ENCODE data around the gene MED23.

MED23 gene

DNA sequence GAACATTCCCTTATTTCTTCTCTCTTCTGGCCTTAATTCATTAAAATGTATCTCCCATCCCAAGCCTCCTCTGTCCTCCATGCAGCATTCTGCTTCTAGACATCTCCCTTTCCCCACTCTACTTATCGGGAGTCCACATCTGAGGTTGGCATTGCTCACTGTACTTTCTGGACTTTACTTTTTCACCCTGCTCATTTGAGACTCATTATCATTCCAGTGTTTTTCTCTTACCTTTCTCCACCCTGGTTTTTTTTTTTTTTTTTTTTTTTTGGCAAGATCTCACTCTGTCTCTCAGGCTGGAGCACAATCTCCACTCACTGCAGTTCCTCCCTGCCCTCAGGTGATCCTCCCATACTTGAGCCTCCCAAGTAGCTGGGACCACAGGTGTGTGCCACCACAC, 13.5 kb upstream of the MED23 start:
- no peak for DNase-seq (ENCODE audit: low read depth)

DNA sequence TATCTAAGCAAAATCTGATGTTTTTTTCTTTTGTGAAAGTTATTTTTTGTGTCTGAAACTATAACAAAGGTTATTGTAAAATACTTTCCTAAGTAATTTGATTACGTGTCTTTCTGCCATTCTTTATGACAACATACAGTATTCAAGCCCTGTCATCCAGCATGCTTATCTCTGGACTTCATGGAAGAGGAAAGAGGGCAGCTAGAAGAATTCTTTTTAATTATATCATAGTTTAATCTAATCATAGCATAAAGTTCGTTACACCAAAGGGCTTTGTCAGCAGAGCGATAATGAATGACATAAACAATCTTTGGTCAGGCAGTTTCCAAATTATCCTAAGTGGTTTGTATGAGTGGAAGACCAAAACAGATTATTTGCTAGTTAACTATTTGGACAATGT, 12.5 kb upstream of the MED23 start:
- DNase-seq (ENCODE audit: low read depth), result no peak

- no peak for DNase-seq (ENCODE audit: low read depth)
Measured at GRCh38 chr6:131640100-131640499, 12.1 kb upstream of the MED23 start.

GRCh38 chr6:131638013-131638412, 10.0 kb upstream of the MED23 start:
- DNase-seq (ENCODE audit: low read depth), result no peak

- no peak for DNase-seq (ENCODE audit: low read depth)
Measured at GRCh38 chr6:131636880-131637792, 9.1 kb upstream of the MED23 start, which contains the start of gene ENPP3. Gene ENPP3, plus strand, starts transcription at chr6:131637302. Its CDS starts 83 bp downstream, at chr6:131637385.

DNA sequence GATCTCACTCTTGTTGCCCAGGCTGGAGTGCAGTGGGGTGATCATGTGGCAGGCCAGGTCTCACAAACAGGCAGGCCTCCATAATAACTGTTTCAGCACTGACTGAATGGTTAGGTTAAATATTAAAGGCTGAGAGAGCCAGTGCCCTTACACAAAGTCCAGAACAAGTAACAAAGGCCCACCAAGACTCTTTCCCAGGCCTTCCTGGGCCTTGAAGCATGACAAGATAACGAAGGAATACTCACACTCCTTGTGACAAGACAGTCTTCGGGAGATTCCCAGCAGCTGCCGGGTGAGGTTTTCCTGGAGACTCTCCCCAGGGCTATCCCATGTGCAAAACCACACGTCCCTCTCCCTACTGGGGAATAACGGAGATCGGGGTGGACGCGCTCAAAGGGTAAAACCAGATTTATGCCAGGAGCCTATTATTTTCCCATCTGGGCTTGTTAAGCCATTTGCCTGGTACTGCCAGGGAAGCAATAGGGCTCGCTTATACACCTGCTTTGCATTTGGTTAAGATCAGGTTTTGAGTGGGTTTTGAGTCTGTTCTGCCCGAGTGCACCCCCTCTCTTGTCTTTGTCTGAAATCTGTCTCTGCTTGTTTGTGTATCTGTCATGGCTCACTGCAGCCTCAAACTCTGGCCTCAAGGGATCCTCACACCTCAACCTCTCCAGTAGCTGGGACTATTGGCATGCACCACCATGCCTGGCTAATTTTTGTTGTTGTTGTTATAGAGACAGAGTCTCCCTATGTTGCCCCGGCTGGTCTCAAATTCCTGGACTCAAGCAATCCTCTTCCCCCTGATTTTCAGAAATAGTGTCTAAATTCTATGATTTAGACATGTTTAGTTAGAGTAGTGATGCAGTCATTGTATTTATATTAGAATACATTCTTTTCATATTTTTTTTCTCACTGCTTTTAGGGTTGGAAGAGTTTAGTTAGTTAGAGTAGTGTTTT, 7.6 kb upstream of the MED23 start:
- no peak for DNase-seq (ENCODE audit: low read depth)

GRCh38 chr6:131631625-131632289, 3.7 kb upstream of the MED23 start:
- DNase-seq (ENCODE audit: low read depth), result no peak

DNA sequence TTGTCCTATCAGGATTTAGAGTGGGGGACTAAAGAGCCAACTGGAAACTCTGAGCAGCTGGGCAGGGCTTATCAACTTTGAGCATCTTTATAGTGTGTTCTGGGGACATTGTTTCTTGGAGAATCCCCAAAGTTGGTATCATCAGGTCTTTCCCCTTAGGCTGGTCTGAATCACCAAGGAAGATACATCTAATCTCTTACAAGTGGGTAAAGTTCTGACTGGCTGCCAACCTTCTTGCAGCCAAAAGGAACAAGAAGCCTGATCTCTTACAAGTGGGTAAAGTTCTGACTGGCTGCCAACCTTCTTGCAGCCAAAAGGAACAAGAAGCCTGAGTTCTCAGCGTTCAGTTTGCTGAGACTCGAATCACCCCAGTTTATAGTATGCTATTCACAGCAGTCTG, 1.6 kb upstream of the MED23 start:
- no peak for DNase-seq (ENCODE audit: low read depth)

- DNase-seq (ENCODE audit: low read depth), result no peak
Measured at GRCh38 chr6:131628726-131629125, 684 bp upstream of the MED23 start.

DNA sequence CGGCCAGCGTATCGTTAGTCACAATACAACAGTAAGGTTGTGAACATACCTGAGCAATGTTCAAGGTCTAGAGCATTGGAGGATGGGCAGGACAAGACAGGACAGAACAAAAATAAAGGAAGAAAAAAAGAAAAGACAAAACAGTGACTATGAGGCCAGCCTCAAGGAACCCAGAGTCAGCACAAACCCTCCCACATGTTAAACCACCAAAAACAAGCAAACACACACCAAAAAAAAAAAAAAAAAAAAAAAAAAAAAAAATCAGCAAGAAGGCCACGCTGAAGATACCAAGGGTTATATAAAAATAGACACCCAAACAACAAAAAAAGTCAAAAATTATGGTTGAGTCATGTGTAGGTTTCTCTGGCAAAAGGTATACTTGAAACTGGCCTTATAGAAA, 12.8 kb downstream of the MED23 start:
- no peak for DNase-seq (ENCODE audit: low read depth)

GRCh38 chr6:131613296-131613925, 14.6 kb downstream of the MED23 start:
- no peak for DNase-seq (ENCODE audit: low read depth)

GRCh38 chr6:131602781-131603312, 25.2 kb downstream of the MED23 start:
- DNase-seq (ENCODE audit: low read depth), result no peak

GRCh38 chr6:131600716-131601115, 27.3 kb downstream of the MED23 start:
- DNase-seq (ENCODE audit: low read depth), result no peak

DNA sequence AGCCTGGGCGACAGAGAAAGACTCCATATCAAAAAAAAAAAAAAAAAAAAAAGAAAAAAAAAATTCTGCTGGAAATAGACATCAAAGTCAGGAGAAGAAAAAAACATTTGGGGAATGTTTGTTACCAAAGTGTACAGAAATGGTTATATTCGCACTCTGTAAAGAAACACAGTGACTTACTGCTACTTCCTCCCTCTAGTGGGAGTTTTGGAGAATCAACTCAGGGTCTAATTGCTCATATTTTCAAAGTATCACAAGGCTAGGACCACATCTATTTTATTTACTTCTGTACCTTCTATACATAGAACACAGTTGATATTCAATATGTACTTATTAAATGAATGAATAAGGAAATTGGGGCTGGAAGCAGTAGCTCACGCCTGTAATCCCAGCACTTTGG, 30.6 kb downstream of the MED23 start:
- no peak for DNase-seq (ENCODE audit: low read depth)

DNA sequence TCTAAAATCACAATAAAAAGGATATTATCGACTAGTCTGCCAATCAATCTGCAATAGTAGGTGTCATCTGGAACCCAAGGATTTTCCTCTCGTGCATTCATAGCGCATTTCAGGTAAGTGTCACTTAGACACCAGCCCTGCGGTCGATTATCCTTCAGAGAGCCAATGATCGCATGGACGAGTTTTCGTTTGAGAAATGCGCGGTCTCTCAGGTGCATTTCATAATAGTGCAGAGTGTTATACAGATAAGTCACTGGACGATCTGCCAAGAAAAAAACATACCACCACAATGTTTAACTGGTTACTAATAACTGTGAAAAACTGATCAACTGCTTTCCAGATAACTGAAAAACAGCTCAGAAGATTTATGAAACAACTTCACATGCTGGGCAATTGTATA, 34.0 kb downstream of the MED23 start:
- no peak for DNase-seq (ENCODE audit: low read depth)

DNA sequence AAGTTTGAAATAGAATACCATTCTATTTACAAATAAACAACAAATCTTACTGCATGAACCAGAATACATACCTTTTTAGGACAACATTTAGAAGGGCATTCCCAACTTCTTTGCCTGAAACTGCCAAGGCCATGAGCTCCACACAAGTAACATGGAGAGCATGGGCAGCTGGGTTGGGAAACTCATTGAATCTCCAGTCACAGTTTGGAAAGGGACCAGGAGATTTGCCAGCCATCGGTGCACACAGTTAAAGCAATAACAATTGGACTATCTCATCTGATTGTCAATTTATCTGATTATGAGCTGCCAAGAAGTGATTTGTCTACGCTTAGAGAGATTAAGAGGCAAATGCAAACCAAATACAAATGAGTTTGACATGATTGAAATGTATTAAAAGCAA, 35.1 kb downstream of the MED23 start:
- no peak for DNase-seq (ENCODE audit: low read depth)

GRCh38 chr6:131588643-131589042, 39.4 kb downstream of the MED23 start:
- no peak for DNase-seq (ENCODE audit: low read depth)

DNA sequence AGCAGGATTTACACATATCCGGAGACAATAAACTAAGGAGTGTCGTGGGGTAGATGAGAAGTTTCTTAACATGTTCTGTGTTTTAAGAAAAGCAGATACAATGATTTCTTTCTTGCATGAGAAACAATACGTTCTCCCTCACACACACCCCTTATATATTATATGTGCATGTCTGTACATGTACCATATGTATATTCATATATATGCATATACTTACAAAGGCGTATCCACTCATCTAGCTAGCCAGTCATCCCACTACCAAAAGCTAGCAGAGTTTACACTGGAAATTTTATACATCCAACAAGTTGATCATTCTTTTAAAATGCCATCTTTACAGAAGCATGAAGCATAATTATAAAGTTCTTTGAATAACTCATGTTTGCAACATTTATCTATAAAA, 40.1 kb downstream of the MED23 start:
- DNase-seq (ENCODE audit: low read depth), result no peak

DNA sequence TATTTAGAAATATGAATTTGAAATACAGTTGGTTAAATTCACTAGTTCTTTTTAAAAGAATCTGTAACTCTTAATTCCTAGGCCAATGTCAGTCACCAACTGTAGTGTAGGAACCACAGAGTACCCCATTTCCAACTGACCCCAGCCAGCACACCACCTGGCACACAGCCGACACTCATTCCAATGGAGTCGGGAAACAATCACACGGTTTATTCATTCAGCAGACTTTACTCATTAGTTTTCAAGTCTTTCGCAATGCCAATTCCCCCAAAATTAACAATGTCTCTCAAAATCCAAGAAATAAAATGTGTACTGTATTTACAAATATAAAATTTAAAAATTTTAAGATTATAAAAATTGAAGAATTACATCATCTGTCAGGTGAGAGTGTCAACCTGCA, 41.5 kb downstream of the MED23 start:
- no peak for DNase-seq (ENCODE audit: low read depth)

DNA sequence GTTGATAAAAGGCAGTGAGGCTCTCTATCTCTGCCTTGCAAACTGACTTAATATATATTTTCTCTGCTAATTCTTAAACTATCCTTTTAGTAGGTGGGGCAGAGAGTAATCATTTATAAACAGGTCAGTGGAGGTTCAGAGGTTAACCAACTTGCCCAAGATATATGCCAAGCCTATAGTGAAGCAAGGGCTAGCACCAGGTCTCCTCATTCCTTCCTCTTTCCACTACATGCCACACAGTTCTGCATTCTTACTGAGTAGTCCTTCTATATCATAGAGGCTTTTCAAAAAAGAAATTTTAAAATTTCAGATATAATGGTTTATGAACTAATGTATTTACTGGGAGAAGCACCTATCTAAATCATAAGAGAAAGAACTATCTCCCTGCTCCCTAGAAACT, 46.5 kb downstream of the MED23 start:
- DNase-seq (ENCODE audit: low read depth), result no peak

- no peak for DNase-seq (ENCODE audit: low read depth)
Measured at GRCh38 chr6:131575834-131576478, 52.1 kb downstream of the MED23 start.
